ENCODE measurements around the gene DISP3.

The DISP3 gene

DNA sequence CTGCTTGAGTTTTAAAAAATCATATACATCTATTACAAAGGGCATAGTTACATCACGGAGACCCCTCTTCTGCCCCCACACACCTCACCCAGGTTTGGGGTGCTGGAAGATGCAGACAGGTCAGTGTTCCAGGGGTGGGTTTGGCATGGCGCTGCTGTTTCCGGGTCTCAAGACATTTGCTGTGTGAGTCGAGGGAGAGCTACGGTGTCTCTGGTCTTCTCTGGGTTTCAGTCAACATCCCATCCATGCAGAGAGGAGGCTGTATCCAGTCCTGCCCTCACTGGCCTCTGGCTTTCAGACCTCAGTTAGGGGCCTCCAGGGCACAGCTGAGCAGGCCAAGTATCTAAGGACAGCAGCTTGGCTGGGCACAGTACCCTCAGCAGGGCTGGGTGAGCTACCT lies 28.6 kb upstream of the DISP3 start:
- Histone ChIP-seq H3K79me2 (ENCODE audit: control insufficient read depth, low read length) (no peaks in the 10 kb centered on the region), H3K27me3 (ENCODE audit: control insufficient read depth, low read length) (peaks cover 3% of the 10 kb centered on the region; the same call in 1 of the 2 replicates), H3K4me2 (ENCODE audit: low read length) (no peak overlapping the region), H3K9me3 (ENCODE audit: control insufficient read depth, insufficient read depth, low read length) (no peaks in the 10 kb centered on the region), H3K4me3 (ENCODE audit: low read length) (no peak overlapping the region), H3K27ac (ENCODE audit: low read depth, low read length) (no peak overlapping the region), H4K20me1 (ENCODE audit: control insufficient read depth, insufficient read depth, low read depth, low read length) (no peaks in the 10 kb centered on the region), H3F3A (ENCODE audit: control insufficient read depth, insufficient read depth) (no peaks in the 10 kb centered on the region), H3K4me1 (ENCODE audit: control insufficient read depth, low read length) (no peaks in the 10 kb centered on the region), H3K9me2 (replicated peaks; ENCODE audit: control insufficient read depth, low read length) (no peaks in the 10 kb centered on the region), H3K36me3 (ENCODE audit: control insufficient read depth, low read length) (no peaks in the 10 kb centered on the region)
- no peak for TF ChIP-seq EZH2phosphoT487 (IDR thresholded peaks at IDR 0.05; ENCODE audit: borderline replicate concordance, low read length)
- TF ChIP-seq CTCF (IDR thresholded peaks at IDR 0.05; ENCODE audit: low read depth, low read length, poor library complexity, severe bottlenecking), result no peak

- H3K9me2 ChIP-seq (replicated peaks; ENCODE audit: control insufficient read depth, low read length), result no peaks in the 10 kb centered on the region
- no peaks in the 10 kb centered on the region for H3F3A ChIP-seq (ENCODE audit: control insufficient read depth, insufficient read depth)
- TF ChIP-seq EZH2phosphoT487 (IDR thresholded peaks at IDR 0.05; ENCODE audit: borderline replicate concordance, low read length) (no peak), CTCF (IDR thresholded peaks at IDR 0.05; ENCODE audit: low read depth, low read length, poor library complexity, severe bottlenecking) (no peak)
- H3K9me3 ChIP-seq (ENCODE audit: control insufficient read depth, insufficient read depth, low read length), result no peaks in the 10 kb centered on the region
- H3K36me3 ChIP-seq (ENCODE audit: control insufficient read depth, low read length), result no peaks in the 10 kb centered on the region
- no peak overlapping the region for H3K4me2 ChIP-seq (ENCODE audit: low read length)
- no peak overlapping the region for H3K27ac ChIP-seq (ENCODE audit: low read depth, low read length)
- no peaks in the 10 kb centered on the region for H3K4me1 ChIP-seq (ENCODE audit: control insufficient read depth, low read length)
- H4K20me1 ChIP-seq (ENCODE audit: control insufficient read depth, insufficient read depth, low read depth, low read length), result no peaks in the 10 kb centered on the region
- H3K27me3 ChIP-seq (ENCODE audit: control insufficient read depth, low read length), result peaks cover 3% of the 10 kb centered on the region; the same call in 1 of the 2 replicates
- no peak overlapping the region for H3K4me3 ChIP-seq (ENCODE audit: low read length)
- H3K79me2 ChIP-seq (ENCODE audit: control insufficient read depth, low read length), result no peaks in the 10 kb centered on the region
Measured at GRCh38 chr1:11453742-11454491, 25.0 kb upstream of the DISP3 start.

DNA sequence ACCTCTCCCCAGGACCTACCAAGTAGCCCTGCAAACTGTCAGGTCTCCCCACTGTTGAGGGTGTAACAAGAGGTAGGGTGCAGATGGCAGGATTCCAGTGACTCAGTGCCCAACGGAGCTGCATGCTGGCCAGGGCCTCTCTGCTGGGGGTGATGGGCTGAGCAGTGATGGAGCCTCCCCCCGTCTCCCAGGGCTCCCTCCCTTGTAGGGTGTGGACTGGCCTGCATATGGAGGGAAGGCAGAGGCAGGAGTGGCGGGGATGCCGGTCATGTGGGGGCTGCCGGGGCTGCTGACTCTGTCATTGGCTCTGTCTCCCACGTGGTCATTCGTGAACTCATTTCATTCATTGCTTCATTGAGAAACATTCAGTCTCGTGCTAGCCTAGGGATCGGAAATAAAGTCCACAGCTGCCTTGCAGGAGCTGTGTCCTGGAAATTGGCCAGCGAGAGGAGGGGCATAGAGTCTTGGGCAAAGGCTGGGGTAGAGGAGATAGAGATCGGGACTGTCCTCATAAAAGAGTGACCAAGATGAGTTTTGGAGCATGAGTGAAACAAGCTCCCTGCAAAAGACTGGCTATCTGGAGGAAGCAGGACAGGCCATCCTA lies 22.9 kb upstream of the DISP3 start:
- Histone ChIP-seq H3F3A (ENCODE audit: control insufficient read depth, insufficient read depth) (no peaks in the 10 kb centered on the region), H3K79me2 (ENCODE audit: control insufficient read depth, low read length) (no peaks in the 10 kb centered on the region), H3K4me2 (ENCODE audit: low read length) (no peak overlapping the region), H3K36me3 (ENCODE audit: control insufficient read depth, low read length) (no peaks in the 10 kb centered on the region), H3K9me3 (ENCODE audit: control insufficient read depth, insufficient read depth, low read length) (no peaks in the 10 kb centered on the region), H3K27me3 (ENCODE audit: control insufficient read depth, low read length) (peaks cover 7% of the 10 kb centered on the region), H3K27ac (ENCODE audit: low read depth, low read length) (no peak overlapping the region), H4K20me1 (ENCODE audit: control insufficient read depth, insufficient read depth, low read depth, low read length) (no peaks in the 10 kb centered on the region), H3K4me3 (ENCODE audit: low read length) (no peak overlapping the region), H3K9me2 (replicated peaks; ENCODE audit: control insufficient read depth, low read length) (no peaks in the 10 kb centered on the region), H3K4me1 (ENCODE audit: control insufficient read depth, low read length) (no peaks in the 10 kb centered on the region)
- TF ChIP-seq EZH2phosphoT487 (IDR thresholded peaks at IDR 0.05; ENCODE audit: borderline replicate concordance, low read length), result no peak
- no peak for TF ChIP-seq CTCF (IDR thresholded peaks at IDR 0.05; ENCODE audit: low read depth, low read length, poor library complexity, severe bottlenecking)

Data from DOHH2 (cell line).